Upper lobe of left lung (tissue), 4 donors: Measurements from ENCODE around the gene NPC1L1.

Experiments
- POLR2A ChIP-seq, 4 donors: fragments of 450-650 bp; IDR thresholded peaks; one replicate each; pipeline ENCODE4 v1.5.1; 2016 to 2017; ENCODE audit warnings: antibody characterized with exemption in 4 of 4, mild to moderate bottlenecking in 2 of 4
- POLR2AphosphoS5 ChIP-seq, 2 donors: sonication (generic); formaldehyde crosslinking; IDR thresholded peaks; one replicate each; pipeline ENCODE4 v1.5.1; 2017; ENCODE audit warnings: antibody characterized with exemption in 2 of 2
- TF ChIP-seq, protein P1 (sequence below), 6 experiments: fragments of 450-650 bp in 4 of 6; fragments of 200-600 bp in 2 of 6; sonication (generic) in 2 of 6; IDR thresholded peaks; one replicate each; pipeline ENCODE4 v1.5.1; 2016 to 2019; ENCODE audit warnings: antibody characterized with exemption in 6 of 6

GRCh38 chr7:44541028-44541869 lies at the start of gene NPC1L1:
- TF ChIP-seq POLR2AphosphoS5 (IDR thresholded peaks at IDR 0.05) (no peak), POLR2A (IDR thresholded peaks at IDR 0.05) (no peak)
- TF ChIP-seq, protein P1, sequence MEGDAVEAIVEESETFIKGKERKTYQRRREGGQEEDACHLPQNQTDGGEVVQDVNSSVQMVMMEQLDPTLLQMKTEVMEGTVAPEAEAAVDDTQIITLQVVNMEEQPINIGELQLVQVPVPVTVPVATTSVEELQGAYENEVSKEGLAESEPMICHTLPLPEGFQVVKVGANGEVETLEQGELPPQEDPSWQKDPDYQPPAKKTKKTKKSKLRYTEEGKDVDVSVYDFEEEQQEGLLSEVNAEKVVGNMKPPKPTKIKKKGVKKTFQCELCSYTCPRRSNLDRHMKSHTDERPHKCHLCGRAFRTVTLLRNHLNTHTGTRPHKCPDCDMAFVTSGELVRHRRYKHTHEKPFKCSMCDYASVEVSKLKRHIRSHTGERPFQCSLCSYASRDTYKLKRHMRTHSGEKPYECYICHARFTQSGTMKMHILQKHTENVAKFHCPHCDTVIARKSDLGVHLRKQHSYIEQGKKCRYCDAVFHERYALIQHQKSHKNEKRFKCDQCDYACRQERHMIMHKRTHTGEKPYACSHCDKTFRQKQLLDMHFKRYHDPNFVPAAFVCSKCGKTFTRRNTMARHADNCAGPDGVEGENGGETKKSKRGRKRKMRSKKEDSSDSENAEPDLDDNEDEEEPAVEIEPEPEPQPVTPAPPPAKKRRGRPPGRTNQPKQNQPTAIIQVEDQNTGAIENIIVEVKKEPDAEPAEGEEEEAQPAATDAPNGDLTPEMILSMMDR (IDR thresholded peaks at IDR 0.05): no peak
